ENCODE measurements around the gene STARD3.

DNA sequence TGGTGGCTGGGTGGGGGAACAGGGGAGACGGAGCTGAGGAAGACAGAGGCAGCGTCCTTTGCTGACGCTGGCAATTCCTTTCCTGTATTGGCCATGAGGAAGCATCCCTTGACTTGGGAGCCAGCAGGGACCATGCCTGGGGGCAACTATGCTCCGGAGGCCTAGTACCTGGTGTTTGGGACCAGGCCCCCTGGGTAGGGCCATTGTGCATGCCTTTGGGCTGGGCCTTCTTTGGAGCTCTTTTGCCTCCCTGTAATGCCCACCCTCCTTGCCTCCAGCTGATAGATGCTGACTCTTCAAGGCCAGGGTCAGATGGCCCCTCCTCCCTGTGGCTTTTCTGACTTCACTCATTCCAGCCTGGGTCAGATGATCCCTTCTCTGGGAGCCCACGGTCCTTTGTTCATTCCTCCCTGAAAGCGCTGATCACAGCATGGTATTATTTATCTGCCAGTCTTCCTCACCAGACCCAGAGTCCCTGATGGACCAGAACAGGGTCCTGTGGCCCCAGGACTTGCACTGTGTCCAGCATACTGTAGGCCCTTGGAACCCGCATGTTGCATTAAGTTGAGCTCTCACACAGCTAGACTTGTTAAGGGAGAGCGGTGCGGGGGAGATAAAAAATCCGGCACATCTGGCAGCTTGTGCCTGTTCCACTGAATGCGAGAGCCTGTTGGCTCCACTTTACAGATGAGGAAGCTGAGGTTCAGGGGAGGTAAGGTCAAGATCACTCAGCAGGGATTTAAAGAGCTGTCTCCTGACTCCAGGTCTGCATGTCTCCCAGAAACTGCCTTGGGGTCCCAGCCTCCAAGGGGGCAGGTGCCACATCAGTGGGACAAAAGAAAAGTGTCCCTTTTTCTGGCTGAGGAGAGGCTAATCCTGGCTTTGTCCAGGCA lies 2.9 kb downstream of the STARD3 start:
- TF ChIP-seq, protein P1, sequence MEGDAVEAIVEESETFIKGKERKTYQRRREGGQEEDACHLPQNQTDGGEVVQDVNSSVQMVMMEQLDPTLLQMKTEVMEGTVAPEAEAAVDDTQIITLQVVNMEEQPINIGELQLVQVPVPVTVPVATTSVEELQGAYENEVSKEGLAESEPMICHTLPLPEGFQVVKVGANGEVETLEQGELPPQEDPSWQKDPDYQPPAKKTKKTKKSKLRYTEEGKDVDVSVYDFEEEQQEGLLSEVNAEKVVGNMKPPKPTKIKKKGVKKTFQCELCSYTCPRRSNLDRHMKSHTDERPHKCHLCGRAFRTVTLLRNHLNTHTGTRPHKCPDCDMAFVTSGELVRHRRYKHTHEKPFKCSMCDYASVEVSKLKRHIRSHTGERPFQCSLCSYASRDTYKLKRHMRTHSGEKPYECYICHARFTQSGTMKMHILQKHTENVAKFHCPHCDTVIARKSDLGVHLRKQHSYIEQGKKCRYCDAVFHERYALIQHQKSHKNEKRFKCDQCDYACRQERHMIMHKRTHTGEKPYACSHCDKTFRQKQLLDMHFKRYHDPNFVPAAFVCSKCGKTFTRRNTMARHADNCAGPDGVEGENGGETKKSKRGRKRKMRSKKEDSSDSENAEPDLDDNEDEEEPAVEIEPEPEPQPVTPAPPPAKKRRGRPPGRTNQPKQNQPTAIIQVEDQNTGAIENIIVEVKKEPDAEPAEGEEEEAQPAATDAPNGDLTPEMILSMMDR (conservative IDR thresholded peaks at IDR 0.05 in 1 of 2, IDR thresholded peaks at IDR 0.05 in 1 of 2; ENCODE audit: extremely low read depth in 1 of 2, insufficient read depth in 1 of 2, low read depth in 1 of 2, low read length in 2 of 2), result no peak
- TF ChIP-seq EZH2 (IDR thresholded peaks at IDR 0.05; ENCODE audit: borderline replicate concordance, low read length), result no peak

All from mammary epithelial cell (primary cell).